Medulla oblongata (tissue), 1 donor: Measurements from ENCODE around the gene RPL28.

Experiments used
- DNase-seq: peaks from one replicate; pipeline ENCODE4 v3.0.0-alpha.2; 2015; ENCODE audit errors: extremely low spot score

Gene RPL28

DNA sequence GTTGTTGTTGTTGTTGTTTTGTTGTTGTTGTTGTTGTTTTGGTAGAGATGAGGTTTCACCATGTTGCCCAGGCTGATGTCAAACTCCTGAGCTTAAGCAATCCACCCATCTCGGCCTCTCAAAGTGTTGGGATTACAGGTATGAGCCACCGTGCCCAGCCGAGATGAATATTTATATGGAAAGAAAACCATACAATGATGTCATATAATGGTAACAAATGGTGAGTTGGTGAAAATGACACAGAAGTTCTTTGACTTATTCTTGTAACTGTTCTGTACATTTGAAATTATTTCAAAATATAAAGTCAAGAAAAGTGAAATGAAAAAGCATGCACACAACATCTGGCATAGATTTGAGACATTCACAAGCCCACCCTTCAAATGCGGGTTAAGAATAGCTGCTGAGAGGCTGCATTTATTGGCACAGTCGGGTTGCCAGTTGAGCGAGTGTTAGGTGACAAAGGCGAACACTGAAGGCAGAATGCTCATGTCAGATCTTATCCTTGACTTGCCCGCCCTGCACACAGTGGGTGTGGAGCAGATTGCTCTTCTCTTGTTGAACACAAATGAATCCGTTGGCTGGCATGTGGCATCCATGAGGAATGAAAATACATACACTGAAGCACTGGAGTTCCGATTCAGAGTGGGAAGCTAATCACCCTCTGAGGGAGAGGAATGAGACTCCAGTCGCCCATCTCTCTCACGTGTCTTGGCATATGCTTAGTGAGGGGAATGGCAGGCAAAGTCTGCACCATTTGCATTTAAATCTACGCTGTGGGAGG lies 37.7 kb downstream of the RPL28 start:
- DNase-seq: no peak

DNA sequence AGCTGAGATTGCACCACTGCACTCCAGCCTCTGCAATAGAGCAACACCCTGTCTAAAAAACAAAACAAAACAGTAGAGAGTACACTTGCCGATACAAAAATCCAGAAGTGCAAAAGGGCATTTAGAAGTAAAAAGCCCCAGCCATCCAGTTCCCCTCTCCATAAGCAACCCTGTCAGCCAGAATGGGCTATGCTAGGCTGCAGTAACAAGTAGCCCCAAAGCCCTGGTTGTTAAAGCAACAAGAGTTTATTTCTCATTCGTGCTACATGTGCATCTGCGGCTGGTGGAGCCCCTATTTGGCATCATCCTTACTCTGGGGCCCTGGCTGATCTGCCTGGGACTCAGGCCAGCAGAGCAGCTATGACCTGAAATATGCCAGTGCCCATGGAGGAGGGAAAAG lies 38.8 kb downstream of the RPL28 start:
- no peak for DNase-seq

DNA sequence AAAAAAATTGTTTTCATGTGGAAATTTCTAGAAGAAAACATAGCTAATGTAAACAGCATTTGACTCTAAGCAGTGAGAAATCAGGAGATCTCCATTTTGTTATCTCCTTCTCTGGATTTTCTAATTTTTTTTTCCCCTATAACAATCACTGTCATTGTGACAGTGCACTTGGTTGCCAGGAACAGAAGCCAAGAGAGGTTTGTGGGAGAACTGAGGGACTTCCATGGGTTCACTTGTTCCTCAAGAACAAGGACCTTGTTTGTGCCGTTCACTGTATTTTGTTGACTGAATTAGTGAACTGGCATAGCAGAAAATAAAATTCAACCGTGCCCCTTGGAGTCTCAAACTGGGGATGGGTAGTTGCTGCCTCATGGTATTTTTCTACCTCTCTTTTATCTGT lies 40.3 kb downstream of the RPL28 start:
- peak; percentile 96 for DNase-seq

DNA sequence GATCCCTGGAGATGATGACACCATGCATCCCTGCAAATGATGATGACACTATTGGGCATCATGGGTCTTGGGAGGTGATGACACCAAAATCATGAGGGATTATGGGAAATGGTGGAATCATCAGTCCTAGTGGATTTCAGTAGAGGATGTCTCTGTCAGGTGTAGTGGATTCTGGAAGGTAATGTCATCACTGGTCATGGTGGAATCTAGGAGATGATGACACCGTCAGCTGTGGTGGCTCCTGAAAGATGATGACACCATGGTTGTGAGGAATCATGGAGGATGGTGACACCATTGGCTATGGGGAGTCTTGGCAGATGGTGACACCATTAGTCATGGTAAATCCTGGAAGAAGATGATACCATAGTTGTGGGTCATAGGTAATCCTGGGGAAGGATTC lies 45.5 kb downstream of the RPL28 start:
- no peak for DNase-seq

DNA sequence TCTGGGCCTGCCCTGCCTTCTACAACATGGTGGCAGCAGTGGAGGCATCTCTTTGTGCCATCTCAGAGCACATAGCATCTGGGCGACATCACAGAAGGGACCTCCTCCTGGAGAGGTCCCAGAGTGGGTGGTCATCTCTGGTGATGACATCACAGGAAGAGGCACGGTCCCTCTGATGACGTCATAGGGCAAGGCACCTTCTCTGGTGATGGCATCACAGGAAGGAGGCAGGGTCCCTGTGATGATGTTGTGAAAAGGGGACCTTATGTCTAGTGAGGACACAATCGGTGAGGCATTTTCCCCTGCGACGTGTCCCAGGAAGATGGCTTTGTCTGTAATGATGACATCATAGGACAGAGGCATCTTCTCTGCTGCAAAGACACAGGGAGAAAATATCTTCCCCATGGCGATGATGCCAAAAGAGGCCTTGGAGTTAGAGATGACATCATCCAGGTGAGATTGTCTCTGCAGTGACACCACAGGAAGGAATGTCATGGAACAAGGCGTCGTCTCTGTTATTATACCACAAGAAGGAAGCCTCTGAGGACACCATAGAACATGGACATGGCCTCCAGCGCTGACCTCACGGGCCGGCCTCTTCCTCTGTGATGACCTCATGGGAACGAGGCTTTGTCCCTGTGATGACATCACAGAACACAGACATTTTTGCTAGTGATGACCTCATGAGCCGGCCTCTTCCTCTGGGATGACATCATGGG lies 46.7 kb downstream of the RPL28 start:
- DNase-seq: peak; percentile 1

DNA sequence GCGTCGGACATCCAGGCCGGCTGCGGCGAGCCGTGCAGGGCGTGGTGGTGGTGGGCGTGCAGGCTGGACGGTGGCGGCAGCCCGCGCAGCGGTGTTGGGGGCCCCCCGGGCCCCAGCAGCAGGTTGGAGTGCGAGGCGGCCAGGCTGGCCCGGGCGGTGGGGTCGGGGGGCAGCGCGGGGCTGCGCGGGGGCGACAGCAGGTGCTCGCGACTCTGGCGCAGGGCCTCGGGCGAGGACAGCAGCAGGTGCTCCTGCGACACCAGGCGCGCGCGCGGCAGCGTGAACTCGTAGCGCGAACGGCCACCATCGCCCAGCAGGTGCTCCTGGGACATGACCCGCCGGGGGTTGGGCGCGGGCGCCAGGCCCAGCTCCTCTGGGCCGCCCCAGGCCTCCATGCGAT lies 47.6 kb downstream of the RPL28 start:
- DNase-seq: no peak

DNA sequence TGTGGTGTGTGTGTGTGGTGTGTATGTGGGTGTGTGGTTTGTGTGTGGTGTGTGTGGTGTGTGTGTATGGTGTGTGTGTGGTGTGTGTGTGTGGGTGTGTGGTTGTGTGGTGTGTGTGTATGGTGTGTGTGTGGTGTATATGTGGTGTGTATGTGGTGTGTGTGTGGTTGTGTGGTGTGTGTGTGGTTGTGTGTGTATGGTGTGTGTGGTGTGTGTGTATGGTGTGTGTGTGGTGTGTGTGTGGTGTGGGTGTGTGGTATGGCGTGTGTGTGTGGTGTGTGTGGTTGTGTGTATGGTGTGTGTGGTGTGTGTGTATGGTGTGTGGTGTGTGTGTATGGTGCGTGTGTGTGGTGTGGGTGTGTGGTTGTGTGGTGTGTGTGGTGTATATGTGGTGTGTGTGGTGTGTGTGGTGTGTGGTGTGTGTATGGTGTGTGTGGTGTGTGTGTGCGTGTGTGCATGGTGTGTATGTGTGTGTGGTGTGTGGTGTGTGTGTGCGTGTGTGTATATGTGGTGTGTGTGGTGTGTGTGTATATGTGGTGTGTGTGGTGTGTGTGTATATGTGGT lies 48.7 kb downstream of the RPL28 start:
- no peak for DNase-seq

DNA sequence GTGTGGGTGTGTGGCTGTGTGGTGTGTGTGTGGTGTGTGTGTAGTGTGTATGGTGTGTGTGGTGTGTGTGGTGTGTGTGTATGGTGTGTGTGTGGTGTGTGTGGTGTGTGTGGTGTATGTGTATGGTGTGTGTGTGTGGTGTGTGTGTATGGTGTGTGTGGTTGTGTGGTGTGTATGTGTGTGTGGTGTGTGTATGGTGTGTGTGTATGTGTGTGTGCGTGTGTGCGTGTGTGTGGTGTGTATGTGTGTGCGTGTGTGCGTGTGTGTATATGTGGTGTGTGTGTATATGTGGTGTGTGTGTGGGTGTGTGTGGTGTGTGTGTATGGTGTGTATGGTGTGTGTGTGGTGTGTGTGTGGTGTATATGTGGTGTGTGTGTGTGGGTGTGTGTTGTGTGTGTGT lies 49.3 kb downstream of the RPL28 start:
- no peak for DNase-seq

DNA sequence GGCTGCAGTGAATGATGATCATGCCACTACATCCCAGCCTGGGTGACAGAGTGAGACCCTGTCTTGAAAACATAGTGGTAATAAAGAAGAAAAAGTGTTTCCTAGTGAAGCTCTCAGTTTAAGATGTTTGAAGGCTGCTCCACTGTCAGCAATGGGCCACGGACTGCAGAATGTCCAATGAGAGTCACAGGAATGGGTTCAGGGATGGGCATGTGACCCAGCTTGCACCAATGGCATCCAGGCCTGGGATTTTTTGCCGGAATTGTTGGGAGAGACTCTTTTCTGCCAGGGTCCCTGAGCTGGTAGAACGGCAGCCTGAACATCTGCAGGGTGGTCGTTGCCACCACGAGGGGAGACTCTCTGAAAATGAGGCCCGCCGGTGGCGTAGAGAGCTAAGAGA lies 51.1 kb downstream of the RPL28 start:
- DNase-seq: no peak

DNA sequence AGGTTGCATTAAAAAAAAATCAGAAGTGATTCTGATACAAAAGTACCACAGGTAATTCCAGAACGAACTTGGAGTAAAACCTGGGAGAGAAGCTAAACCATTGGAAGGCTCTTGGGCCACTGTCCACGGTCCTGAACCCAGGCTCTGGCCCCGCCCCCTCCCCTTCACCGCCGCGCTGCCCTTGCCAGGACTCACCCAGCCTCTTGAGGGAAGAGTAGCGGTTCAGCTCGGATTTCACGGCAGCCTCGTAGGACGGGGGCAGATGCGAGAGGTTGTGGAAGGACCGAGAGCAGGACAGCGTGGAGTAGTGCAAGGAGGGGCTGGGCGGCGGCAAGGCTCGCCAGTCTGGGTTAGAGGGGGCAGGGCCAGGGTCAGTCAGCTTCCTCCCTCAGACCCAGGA lies 51.7 kb downstream of the RPL28 start:
- peak; percentile 17 for DNase-seq

DNA sequence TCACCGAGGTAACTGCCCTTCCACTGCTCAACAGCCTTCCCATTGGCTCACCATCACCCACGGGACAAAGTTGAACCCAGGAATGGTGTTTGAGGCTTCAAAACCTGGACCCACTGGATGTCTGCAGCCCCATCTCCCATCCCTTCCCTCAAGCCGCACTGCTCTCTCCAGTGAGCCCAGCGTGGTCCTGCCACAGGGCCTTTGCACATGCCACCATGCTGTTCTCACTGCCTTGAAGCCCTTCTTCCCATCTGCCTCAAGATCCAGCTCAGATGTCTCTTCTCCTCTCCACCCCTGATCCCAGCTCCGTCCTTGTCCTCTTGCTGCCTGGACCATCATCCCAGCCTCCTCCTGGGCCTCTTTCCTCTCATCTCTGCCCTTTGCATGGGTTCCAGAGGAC lies 53.3 kb downstream of the RPL28 start:
- no peak for DNase-seq

DNA sequence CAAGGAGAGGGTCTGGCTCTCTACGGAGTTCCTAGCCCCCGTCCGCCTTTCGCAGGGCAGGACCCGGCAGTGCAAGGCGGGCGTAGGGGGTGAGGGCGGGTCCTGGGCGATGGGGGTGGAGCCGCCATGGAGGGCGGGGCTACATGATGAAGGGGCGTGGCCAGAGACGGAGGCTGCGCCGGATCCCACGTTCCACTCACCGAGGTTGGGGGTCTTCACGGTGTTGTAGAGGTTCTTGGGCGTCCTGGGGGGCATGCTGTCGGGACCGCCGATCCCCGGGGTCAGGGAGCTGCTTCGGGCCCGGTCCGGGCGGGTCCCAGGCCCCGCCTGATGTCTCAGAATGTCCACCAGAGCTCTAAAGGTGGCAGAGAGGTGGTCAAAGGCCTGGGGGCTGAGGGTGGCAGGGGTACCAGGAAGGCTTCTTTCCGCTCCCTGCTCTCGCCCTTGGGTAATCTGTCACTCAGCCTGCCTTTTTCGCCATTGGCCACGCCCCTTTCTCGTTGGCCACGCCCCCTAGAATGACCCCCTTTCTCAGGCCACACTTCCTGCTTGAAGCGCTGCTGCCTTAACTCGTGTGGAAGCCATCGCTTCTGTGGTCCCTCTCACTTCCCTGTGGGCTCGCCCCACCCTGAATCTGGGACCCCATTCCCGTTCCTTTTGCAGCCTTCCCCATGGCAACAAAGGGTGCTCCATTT lies 54.8 kb downstream of the RPL28 start:
- DNase-seq: no peak

DNA sequence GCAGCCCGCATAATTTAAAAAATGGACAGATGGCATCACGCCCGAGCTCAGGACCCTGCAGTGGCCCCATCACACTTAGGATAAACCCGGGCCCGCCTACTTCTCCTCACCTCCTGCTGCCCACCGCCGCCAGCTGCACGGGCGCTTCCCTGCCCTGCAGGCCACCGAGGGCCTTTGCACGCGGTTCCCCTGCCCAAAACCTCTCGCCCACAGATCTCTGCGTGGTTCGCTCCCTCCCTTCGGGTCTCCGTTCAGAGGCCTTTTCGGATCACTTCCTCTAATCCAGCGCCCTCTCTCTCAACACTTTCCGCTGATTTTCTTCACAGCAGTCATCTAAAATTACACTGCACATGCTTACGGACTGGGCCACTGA lies 55.6 kb downstream of the RPL28 start:
- no peak for DNase-seq

DNA sequence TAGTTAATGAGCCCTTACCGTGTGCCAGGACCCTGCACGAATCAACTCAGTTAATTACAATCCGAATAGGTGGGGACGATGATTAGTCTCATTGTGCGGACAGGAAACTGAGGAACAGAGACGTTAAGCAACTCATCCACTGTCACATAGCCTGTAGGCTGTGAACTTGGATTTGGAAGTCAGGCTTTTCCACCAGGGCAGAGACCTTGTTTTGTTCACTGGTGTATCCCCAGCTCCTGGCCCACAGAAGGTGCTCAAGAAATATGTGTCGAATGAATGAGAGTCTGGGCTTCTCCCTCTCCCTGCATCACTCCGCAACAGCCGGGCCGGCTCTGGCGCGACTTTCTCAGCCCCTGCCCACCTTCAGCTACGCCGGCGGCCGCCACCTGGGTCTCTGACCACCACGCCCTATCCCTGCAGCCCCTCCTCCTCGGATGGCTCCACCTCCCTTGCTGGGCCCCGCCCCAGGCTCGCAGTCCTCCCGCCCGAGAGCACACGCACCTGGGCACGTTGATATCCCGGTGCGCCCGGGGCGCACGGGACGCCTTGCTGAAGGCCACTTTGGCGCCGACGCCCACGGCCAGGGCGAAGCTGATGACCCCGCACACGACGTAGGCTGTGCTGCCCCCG lies 56.1 kb downstream of the RPL28 start:
- DNase-seq: no peak

DNA sequence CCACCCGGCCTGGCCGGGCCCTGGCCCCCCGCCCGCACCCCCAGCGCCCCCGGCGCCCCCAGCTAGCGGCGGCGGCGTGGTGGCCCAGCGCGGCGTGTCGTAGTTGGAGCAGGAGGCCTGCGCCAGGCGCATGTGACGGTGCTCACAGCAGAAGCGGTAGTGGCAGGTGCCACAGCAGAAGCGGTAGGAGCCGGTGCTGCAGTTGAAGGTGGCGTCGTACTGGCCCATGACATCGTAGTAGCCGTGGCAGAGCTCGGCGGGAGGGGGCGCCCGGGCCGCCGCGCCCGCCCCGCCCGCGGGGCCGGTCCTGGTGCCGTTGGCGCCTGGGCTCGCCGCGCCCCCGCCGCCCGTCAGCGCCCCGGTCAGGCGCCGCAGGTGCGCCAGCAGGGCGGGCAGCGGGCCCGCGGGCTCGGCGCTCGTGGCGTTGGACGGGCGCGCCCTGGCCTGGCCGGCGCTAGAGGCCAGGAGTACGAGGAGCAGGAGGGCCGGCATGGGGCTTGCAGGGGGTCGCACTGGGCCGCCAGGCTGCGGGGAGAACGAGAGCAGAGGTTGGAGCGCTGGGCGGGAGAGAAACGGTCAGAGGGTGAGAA lies 56.7 kb downstream of the RPL28 start:
- DNase-seq: no peak

DNA sequence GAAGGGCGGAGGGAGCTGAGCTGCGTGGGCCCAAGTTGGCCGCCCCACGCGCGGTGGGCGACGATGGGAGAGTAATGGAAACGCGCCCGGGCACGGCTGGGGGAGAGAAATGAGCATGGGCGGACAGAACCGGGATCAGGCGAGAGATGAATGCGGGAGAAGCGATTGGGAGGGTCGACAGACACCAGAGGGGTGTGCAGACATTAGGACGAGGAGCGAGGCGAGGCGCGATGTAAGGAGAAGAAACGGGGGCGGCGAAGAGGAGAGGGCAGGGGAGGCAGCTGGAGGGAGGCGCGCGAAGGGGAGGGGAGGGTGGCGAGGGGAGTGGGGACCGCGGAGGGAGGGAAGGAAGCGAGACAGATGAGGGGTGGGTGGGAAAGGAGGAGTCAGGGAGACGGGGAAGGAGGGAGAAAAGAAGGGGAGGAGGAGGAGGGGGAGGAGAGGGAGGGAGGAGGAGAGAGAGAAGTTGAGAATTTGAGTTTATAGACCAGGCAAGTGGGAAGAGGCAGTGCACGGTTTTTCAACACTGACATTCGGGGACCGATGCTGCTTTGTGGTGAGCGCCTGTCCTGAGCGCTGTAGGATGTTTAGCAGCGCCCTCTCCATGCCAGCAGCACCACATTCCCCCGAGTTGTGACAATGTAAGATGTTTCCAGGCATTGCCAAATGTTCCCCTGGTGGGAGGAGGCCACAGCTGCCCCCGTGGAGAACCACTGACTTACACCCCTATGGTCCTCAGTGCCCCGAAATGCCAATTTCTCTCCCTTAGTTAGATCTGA lies 57.5 kb downstream of the RPL28 start, which contains the start of gene SHISA7:
Gene SHISA7, minus strand, starts transcription at position 256 of the 779 bp plus-strand sequence. CDS start 437 bp downstream, outside the sequence.
- peak; percentile 60 for DNase-seq

DNA sequence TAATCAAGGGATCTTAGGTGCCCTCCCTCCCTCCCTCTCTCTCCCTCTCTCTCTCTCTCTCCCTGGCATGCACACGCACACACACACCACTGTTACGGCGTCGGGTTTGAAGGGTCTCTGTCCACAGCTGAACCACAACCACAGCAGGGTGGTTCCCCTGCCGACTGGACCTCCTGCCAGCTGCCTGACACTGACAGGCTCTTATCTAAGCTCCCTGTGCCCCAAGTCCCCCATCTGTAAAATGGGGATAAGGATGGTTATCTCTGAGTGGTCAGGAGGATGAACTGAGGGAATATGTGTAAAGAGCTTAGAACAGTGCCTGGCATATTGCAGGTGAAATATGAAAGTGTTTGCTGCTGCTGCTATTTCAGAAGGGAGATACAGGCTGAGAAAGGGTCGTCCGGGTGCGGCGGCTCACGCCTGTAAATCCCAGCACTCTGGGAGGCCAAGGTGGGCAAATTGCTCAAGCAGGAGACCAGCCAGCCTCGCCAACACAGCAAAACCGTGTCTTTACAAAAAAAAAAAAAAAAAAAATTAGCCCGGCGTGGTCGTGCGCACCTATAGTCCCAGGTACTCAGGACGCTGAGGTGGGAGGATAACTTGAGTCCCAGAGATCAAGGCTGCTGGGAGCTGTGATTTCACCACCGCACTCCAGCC lies 58.2 kb downstream of the RPL28 start:
- DNase-seq: no peak

DNA sequence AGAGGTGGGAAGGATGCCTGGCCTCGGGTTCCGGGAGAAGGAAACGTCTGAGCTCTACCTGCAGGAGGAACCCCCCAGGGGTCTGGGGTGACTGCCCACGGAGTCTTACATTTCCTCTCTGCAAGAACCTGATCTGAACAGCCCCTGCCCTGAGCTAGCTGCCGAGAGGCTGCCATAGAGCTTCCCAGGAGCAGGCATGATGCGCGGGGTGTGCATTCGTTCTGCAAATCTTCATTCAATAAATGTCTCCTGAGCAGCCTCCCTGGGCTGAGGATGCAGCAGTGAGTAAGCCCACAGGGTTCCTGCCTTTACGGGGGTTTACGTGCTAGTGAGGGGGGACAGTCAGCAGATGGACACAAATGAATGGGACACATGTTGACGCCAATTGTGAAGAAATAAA lies 58.9 kb downstream of the RPL28 start:
- DNase-seq: no peak

DNA sequence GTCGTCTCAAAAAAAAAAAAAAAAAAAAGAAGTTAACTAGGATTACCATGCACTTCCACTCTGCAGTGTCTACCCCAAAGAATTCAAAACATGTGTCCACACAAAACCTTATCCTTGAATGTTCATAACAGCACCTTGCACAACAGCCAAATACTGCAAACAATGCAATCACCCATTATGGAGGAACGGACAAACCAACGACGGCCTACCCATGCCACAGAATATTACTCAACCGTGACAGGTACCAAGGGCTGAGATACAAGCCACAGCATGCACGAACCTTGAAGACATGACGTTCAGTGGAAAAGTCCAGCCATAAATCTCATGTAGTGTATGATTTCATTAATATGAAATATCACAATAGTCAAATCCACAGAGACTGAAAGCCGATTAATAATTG lies 60.3 kb downstream of the RPL28 start:
- DNase-seq: peak; percentile 2
